Fibroblast of lung (primary cell): Measurements from ENCODE around the gene ATXN7L2. TPM values are rescaled to one million over a fixed set of nuclear protein-coding genes. Genes with fewer than 3 reads are reported as not detected.

Experiments used
- DNase-seq, 2 donors: peaks; one replicate each; pipeline versions ENCODE4 v3.0.0 to v3.0.0-alpha.2; 2010; ENCODE audit warnings: low read depth in 2 of 2
- H2AFZ ChIP-seq: 2 replicates; pipeline ENCODE4 v1.5.1; 2012; ENCODE audit warnings: low read length, control low read depth, inconsistent platforms
- H3K27ac ChIP-seq: 2 replicates; pipeline ENCODE4 v1.5.1; 2011; ENCODE audit warnings: low read length, control low read depth; ENCODE audit not compliant: insufficient read depth
- H3K27me3 ChIP-seq: 2 replicates; pipeline ENCODE4 v1.5.1; 2011; ENCODE audit warnings: mild to moderate bottlenecking, low read length; ENCODE audit not compliant: control insufficient read depth, insufficient read depth
- H3K36me3 ChIP-seq: 2 replicates; pipeline ENCODE4 v1.5.1; 2011; ENCODE audit warnings: low read length; ENCODE audit not compliant: control insufficient read depth, insufficient read depth
- H3K4me1 ChIP-seq: 2 replicates; pipeline ENCODE4 v1.5.1; 2011; ENCODE audit warnings: low read length; ENCODE audit not compliant: control insufficient read depth, insufficient read depth; ENCODE audit errors: extremely low read depth
- H3K4me2 ChIP-seq: 2 replicates; pipeline ENCODE4 v1.5.1; 2011; ENCODE audit warnings: low read length, control low read depth; ENCODE audit not compliant: insufficient read depth; ENCODE audit errors: extremely low read depth
- H3K4me3 ChIP-seq, 4 experiments: fragments of 200-600 bp in 1 of 4; sonication (generic) in 1 of 4; replicated peaks in 1 of 4; 2 replicates each; pipeline ENCODE4 v1.5.1; 2011 to 2016; ENCODE audit warnings: low read length in 4 of 4, low read depth in 3 of 4, mild to moderate bottlenecking in 3 of 4, control low read depth in 2 of 4, inconsistent platforms in 1 of 4, mixed read lengths in 1 of 4; ENCODE audit not compliant: insufficient read depth in 1 of 4; ENCODE audit errors: control extremely low read depth in 1 of 4
- H3K79me2 ChIP-seq: 2 replicates; pipeline ENCODE4 v1.5.1; 2012; ENCODE audit warnings: mild to moderate bottlenecking, low read length, inconsistent platforms; ENCODE audit not compliant: control insufficient read depth, insufficient read depth
- H3K9ac ChIP-seq: 2 replicates; pipeline ENCODE4 v1.5.1; 2011; ENCODE audit warnings: mild to moderate bottlenecking, low read length, control low read depth; ENCODE audit not compliant: insufficient read depth
- H3K9me3 ChIP-seq: 2 replicates; pipeline ENCODE4 v1.5.1; 2012; ENCODE audit warnings: low read depth, low read length; ENCODE audit not compliant: control insufficient read depth, insufficient read depth
- H4K20me1 ChIP-seq: 2 replicates; pipeline ENCODE4 v1.5.1; 2011; ENCODE audit warnings: low read length; ENCODE audit not compliant: control insufficient read depth, insufficient read depth; ENCODE audit errors: extremely low read depth
- EZH2 ChIP-seq: IDR thresholded peaks from 2 replicates; pipeline ENCODE4 v1.5.1; 2012; ENCODE audit warnings: low read length, control low read depth, mild to moderate bottlenecking; ENCODE audit errors: missing control alignments
- polyA plus RNA-seq, 2 donors: library from polyadenylated mRNA; depleted of rRNA in 1 of 2; stranded (reverse) in 1 of 2; unstranded in 1 of 2; fragments of >200 nt; gene quantifications; 2 replicates each; pipeline ENCODE4 v1.2.1, GENCODE V29; 2011 to 2012; ENCODE audit warnings: missing spikeins in 1 of 2
- total RNA-seq: library from RNA; depleted of rRNA; stranded (reverse); fragments of >200 nt; gene quantifications from 2 replicates; pipeline ENCODE4 v1.2.1, GENCODE V29; 2014
- TF ChIP-seq, protein P1 (sequence below), 2 donors: IDR thresholded peaks in 1 of 2; conservative IDR thresholded peaks in 1 of 2; 1 replicate in 1 of 2; 2 replicates in 1 of 2; pipeline ENCODE4 v1.5.1; 2011 to 2012; ENCODE audit warnings: low read length in 2 of 2, control low read depth in 1 of 2, inconsistent platforms in 1 of 2, low read depth in 1 of 2, mild to moderate bottlenecking in 1 of 2

ATXN7L2 gene
- total and polyA plus RNA-seq, 2 donors (not counting 1 experiment from before 2014, with no cell fraction given): 0.86 to 2.0 TPM

DNA sequence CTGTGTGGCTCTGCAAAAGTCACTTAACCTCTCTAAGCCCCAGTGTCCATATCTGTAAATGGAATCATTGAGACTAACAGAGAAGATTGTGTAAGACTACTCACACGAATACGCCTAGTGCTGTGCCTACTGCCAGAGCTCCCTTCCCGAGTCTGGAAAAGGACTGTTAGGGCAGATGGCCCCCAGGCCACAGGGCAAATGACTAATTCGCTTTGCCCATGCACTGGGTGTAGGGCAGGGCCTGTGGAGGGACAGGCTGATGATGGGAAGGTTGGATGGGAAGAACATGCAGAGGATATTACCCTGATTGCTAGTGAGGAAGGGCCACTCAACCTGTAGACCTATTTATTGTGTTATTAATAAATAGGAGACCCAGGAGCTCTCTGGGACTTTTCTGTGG lies 51.8 kb downstream of the ATXN7L2 start:
- Histone ChIP-seq H3K4me2 (no peak overlapping the region), H3K9ac (no peak overlapping the region), H3K4me3 (no peak overlapping the region), H3K79me2 (no peaks in the 10 kb centered on the region), H3K27ac (no peak overlapping the region), H3K27me3 (peaks cover 23% of the 10 kb centered on the region), H3K9me3 (no peaks in the 10 kb centered on the region), H4K20me1 (no peaks in the 10 kb centered on the region), H3K4me1 (peaks cover 2% of the 10 kb centered on the region), H3K36me3 (no peaks in the 10 kb centered on the region), H2AFZ (no peak overlapping the region)
- TF ChIP-seq, protein P1, sequence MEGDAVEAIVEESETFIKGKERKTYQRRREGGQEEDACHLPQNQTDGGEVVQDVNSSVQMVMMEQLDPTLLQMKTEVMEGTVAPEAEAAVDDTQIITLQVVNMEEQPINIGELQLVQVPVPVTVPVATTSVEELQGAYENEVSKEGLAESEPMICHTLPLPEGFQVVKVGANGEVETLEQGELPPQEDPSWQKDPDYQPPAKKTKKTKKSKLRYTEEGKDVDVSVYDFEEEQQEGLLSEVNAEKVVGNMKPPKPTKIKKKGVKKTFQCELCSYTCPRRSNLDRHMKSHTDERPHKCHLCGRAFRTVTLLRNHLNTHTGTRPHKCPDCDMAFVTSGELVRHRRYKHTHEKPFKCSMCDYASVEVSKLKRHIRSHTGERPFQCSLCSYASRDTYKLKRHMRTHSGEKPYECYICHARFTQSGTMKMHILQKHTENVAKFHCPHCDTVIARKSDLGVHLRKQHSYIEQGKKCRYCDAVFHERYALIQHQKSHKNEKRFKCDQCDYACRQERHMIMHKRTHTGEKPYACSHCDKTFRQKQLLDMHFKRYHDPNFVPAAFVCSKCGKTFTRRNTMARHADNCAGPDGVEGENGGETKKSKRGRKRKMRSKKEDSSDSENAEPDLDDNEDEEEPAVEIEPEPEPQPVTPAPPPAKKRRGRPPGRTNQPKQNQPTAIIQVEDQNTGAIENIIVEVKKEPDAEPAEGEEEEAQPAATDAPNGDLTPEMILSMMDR (conservative IDR thresholded peaks at IDR 0.05 in 1 of 2, IDR thresholded peaks at IDR 0.05 in 1 of 2; ENCODE audit: low read depth in 1 of 2, low read length in 2 of 2): no peak
- TF ChIP-seq EZH2: no peak
- DNase-seq: no peak

DNA sequence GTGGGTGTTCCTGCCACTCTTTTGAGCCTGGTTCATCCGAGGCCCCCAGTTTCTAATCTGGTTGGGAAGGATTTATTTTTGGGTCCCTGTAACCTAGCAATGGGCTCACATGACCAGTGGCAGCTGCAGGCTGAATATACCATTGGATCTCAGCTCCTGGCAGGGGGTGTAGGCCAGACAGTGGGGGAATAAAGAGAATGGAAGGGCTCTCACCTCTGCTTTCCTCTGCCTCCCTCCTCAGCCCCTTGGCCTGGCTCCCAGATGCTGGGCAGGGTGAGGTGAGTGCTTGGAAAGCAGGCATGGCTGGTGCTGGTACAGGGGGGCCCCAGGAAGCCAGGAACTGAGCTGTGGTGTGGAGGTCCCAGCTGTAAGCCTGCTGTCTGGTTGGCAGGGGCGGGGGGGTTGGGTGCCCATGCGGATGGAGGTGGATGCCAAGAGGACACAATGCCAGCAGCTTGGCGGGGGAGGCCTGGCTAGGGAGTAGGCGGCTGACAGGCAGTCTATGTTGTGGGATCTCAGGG lies 52.3 kb downstream of the ATXN7L2 start:
- Histone ChIP-seq H3K4me2 (no peak overlapping the region), H3K4me3 (no peak overlapping the region), H2AFZ (no peak overlapping the region), H3K79me2 (no peaks in the 10 kb centered on the region), H3K9me3 (no peaks in the 10 kb centered on the region), H3K27me3 (peaks cover 27% of the 10 kb centered on the region), H3K4me1 (peaks cover 2% of the 10 kb centered on the region), H3K27ac (no peak overlapping the region), H3K9ac (no peak overlapping the region), H4K20me1 (no peaks in the 10 kb centered on the region), H3K36me3 (no peaks in the 10 kb centered on the region)
- no peak for DNase-seq
- TF ChIP-seq, protein P1 (conservative IDR thresholded peaks at IDR 0.05 in 1 of 2, IDR thresholded peaks at IDR 0.05 in 1 of 2; ENCODE audit: low read depth in 1 of 2, low read length in 2 of 2): no peak
- TF ChIP-seq EZH2: no peak

DNA sequence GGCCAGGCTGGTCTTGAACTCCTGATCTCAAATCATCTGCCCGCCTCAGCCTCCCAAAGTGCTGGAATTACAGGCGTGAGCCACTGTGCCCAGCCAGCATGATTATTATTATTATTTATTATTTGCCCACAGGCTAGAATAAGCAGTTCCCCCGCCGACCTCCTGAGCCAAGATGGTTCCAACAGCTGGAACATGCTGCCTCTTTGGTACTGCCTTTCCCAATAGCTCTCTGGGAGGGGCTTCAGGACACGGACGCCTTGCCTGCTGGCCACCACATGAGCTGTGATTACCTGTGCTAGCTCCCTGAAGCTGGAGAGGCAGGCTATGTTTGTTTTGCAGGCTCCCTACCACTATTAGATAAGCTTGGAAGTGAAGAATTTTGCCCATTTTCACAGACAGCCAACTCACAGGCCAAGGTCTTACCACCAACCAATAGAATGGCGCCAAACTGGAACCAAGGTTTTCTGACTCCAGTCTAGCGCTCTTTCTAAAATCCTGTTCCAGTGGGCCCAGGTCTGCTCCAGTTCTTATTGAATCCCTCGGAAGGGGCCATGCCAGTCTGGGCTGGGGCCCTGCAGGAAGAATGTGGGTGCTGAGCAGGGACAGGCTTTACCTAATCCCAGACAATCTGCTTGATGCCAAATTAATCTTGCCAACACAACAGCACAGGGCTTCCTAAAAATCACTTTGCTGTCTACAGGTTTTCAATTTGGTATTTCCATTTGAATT lies 53.9 kb downstream of the ATXN7L2 start:
- H3K9me3 ChIP-seq: no peaks in the 10 kb centered on the region
- no peak overlapping the region for H2AFZ ChIP-seq
- TF ChIP-seq, protein P1 (conservative IDR thresholded peaks at IDR 0.05 in 1 of 2, IDR thresholded peaks at IDR 0.05 in 1 of 2; ENCODE audit: low read depth in 1 of 2, low read length in 2 of 2): no peak
- TF ChIP-seq EZH2: no peak
- DNase-seq: no peak
- H3K79me2 ChIP-seq: no peaks in the 10 kb centered on the region
- H3K4me3 ChIP-seq: no peak overlapping the region
- no peak overlapping the region for H3K9ac ChIP-seq
- no peaks in the 10 kb centered on the region for H3K4me1 ChIP-seq
- H4K20me1 ChIP-seq: no peaks in the 10 kb centered on the region
- no peak overlapping the region for H3K4me2 ChIP-seq
- no peak overlapping the region for H3K27ac ChIP-seq
- peaks cover 32% of the 10 kb centered on the region for H3K27me3 ChIP-seq
- H3K36me3 ChIP-seq: no peaks in the 10 kb centered on the region
